K562 (cell line): ENCODE results near the gene GATA2. TPM values are rescaled to one million over a fixed set of nuclear protein-coding genes. Genes with fewer than 3 reads are reported as not detected.
A peak's percentile ranks its signal among the peaks of the same experiment; 100 is the strongest.

Source experiments
- ATAC-seq: fragments of 200-7000 bp; cut with Tn5 transposase; 3 replicates; pipeline ENCODE4 v1.9.1; 2020; ENCODE audit warnings: moderate library complexity
- BruUV-seq: library from RNA; stranded (reverse); fragments of 400-500 nt; replicated peaks from 2 replicates; lab custom pipeline; 2021; lab: Mats Ljungman, UMichigan
- CTCF ChIA-PET: fragments of 300-600 bp; formaldehyde crosslinking; extraction: SDS; loops from one replicate; lab custom pipeline; 2021; ENCODE audit warnings: low intra/inter-chr PET ratio; lab: Yijun Ruan, JAX
- POLR2A ChIA-PET: fragments of 300-600, 350-650 bp; sonication (Branson Sonifier 250); formaldehyde crosslinking; extraction: SDS; loops from one replicate; lab custom pipeline; 2021; ENCODE audit warnings: antibody characterized with exemption, inconsistent platforms; lab: Yijun Ruan, JAX
- DNase-seq, 4 experiments: peaks; one replicate each; pipeline versions ENCODE4 v3.0.0 to v3.0.0-alpha.2; 2011 to 2018; ENCODE audit warnings: low spot score in 3 of 4, mixed read lengths in 3 of 4; ENCODE audit errors: extremely low read depth in 1 of 4
- FAIRE-seq: peaks from 2 replicates; lab custom pipeline; 2011; peaks lifted over from hg19 to GRCh38; lab: Jason Lieb, UNC
- H2AFZ ChIP-seq: 2 replicates; pipeline ENCODE4 v1.6.0; 2011; ENCODE audit warnings: low read depth, low read length, control low read depth, inconsistent platforms
- H3K27ac ChIP-seq: fragments of 200-600 bp; 3 replicates; pipeline ENCODE4 v1.8.0; 2011; ENCODE audit warnings: low read depth, mild to moderate bottlenecking, control low read depth, inconsistent platforms, low read length, moderate library complexity, mixed read lengths; ENCODE audit errors: extremely low read depth
- H3K27me3 ChIP-seq, 2 experiments: fragments of 300-600 bp in 1 of 2; 2 replicates in 1 of 2; 3 replicates in 1 of 2; pipeline versions ENCODE4 v1.6.0 to v1.8.0; 2011; ENCODE audit warnings: inconsistent platforms in 2 of 2, low read length in 2 of 2, mild to moderate bottlenecking in 1 of 2, mixed read lengths in 1 of 2, moderate library complexity in 1 of 2; ENCODE audit not compliant: control insufficient read depth in 2 of 2, insufficient read depth in 2 of 2
- H3K36me3 ChIP-seq: fragments of 300-600 bp; 3 replicates; pipeline ENCODE4 v1.8.0; 2011; ENCODE audit warnings: mild to moderate bottlenecking, low read length, inconsistent platforms; ENCODE audit not compliant: control insufficient read depth, insufficient read depth
- H3K4me1 ChIP-seq, 2 experiments: fragments of 200-600 bp in 1 of 2; replicated peaks in 1 of 2; 2 replicates in 1 of 2; 3 replicates in 1 of 2; pipeline versions ENCODE4 v1.5.1 to v1.8.0; 2011; ENCODE audit warnings: inconsistent platforms in 2 of 2, low read length in 2 of 2, mild to moderate bottlenecking in 1 of 2, mixed read lengths in 1 of 2, moderate library complexity in 1 of 2; ENCODE audit not compliant: control insufficient read depth in 2 of 2, insufficient read depth in 2 of 2
- H3K4me2 ChIP-seq: 2 replicates; pipeline ENCODE4 v1.6.1; 2011; ENCODE audit warnings: low read length, control low read depth, inconsistent platforms, mixed read lengths; ENCODE audit not compliant: insufficient read depth
- H3K4me3 ChIP-seq: fragments of 200-600 bp; sonication (generic), shearing (Covaris generic); 2 replicates; pipeline ENCODE4 v1.5.1; 2016; ENCODE audit warnings: control low read depth, inconsistent platforms
- H3K79me2 ChIP-seq: fragments of 200-600 bp; 3 replicates; pipeline ENCODE4 v1.8.0; 2011; ENCODE audit warnings: low read length, inconsistent platforms; ENCODE audit not compliant: control insufficient read depth, insufficient read depth
- H3K9ac ChIP-seq, 2 experiments: 2 replicates each; pipeline versions ENCODE4 v1.6.0 to v1.6.1; 2011; ENCODE audit warnings: low read depth in 2 of 2, low read length in 2 of 2, control low read depth in 1 of 2, inconsistent platforms in 1 of 2, mild to moderate bottlenecking in 1 of 2, mixed read lengths in 1 of 2; ENCODE audit not compliant: insufficient read depth in 1 of 2
- H3K9me1 ChIP-seq: one replicate; pipeline ENCODE4 v1.6.0; 2011; ENCODE audit warnings: inconsistent platforms, mild to moderate bottlenecking, low read length, moderate library complexity; ENCODE audit not compliant: control insufficient read depth, insufficient read depth
- H3K9me3 ChIP-seq: replicated peaks from 2 replicates; pipeline ENCODE4 v1.5.1; 2011; ENCODE audit warnings: low read depth, low read length, inconsistent platforms; ENCODE audit not compliant: control insufficient read depth, insufficient read depth
- H4K20me1 ChIP-seq: replicated peaks from 2 replicates; pipeline ENCODE4 v1.6.1; 2011; ENCODE audit warnings: low read length, inconsistent platforms, mixed read lengths; ENCODE audit not compliant: control insufficient read depth, insufficient read depth
- NR2F6 ChIP-seq: fragments of 450-650 bp; formaldehyde crosslinking; IDR thresholded peaks from 2 replicates; pipeline ENCODE4 v1.4.0; 2020; ENCODE audit warnings: mild to moderate bottlenecking
- RBM25 ChIP-seq: fragments of 200-400 bp; formaldehyde crosslinking; IDR thresholded peaks from 2 replicates; pipeline ENCODE4 v1.6.1; 2018; ENCODE audit warnings: low read length, low read depth, moderate library complexity; ENCODE audit not compliant: severe bottlenecking
- SFPQ ChIP-seq: fragments of 200-400 bp; formaldehyde crosslinking; IDR thresholded peaks from 2 replicates; pipeline ENCODE4 v1.6.1; 2017; ENCODE audit warnings: mild to moderate bottlenecking, low read depth, low read length, moderate library complexity
- ZFP36 ChIP-seq: fragments of 150-350 bp; IDR thresholded peaks from 2 replicates; pipeline ENCODE4 v1.6.1; 2018; ENCODE audit warnings: low read length, low read depth; ENCODE audit not compliant: partially characterized antibody
- WGBS: fragments of 100-300 bp; shearing (Covaris generic); methylation state at CpG from one replicate; pipeline ENCODE4 v1.1.6; 2016; ENCODE audit warnings: low coverage, mixed read lengths; ENCODE audit not compliant: insufficient coverage; ENCODE audit errors: missing lambda C conversion rate; 5-methylcytosine and 5-hydroxymethylcytosine counted together
- in situ Hi-C: fragments of 300-500 bp; cut with MboI; formaldehyde crosslinking; loops from 4 replicates; pipeline ENCODE4 v1.15.0; 2018; ENCODE audit warnings: inconsistent platforms, mixed read lengths
- intact Hi-C: fragments of 100-400 bp; cut with micrococcal nuclease; formaldehyde crosslinking; loops from 2 replicates; pipeline ENCODE4 v1.14.2; 2022
- polyA plus RNA-seq, 8 experiments: library from polyadenylated mRNA; depleted of rRNA in 4 of 8; stranded (reverse) in 5 of 8; unstranded in 3 of 8; fragments of >200 nt; fragmentation: Nextera tagmentation in 2 of 8; fragmentation: Illumina TruSeq in 1 of 8; extraction: Ambion mirVana in 2 of 8; extraction: Trizol in 1 of 8; gene quantifications; 2 replicates each; pipeline versions ENCODE4 v1.2.1 to v1.2.3, GENCODE V29; 2011 to 2014; ENCODE audit warnings: inconsistent platforms in 1 of 8, missing spikeins in 1 of 8
- total RNA-seq, 7 experiments: library from RNA; depleted of rRNA in 6 of 7; stranded (reverse); fragments of >200 nt in 6 of 7; fragmentation: Illumina TruSeq in 2 of 7; extraction: Trizol in 2 of 7; gene quantifications; 2 replicates each; pipeline versions ENCODE4 v1.2.1 to v1.2.3, GENCODE V29; 2011 to 2021; ENCODE audit warnings: low replicate concordance in 1 of 7

The GATA2 gene
- total and polyA plus RNA-seq, 9 of the 15 experiments (the other 6 are each of a cell fraction or from before 2014, with no cell fraction given): 8.5 to 218 (median 50.8) TPM

GRCh38 chr3:128471720-128472119 is 21.3 kb downstream of the GATA2 start:
- POLR2A ChIA-PET: interaction anchor here (1.5 kb wide), 2 partner anchors 9 to 11 kb away, joined by 4 to 11 read pairs; no protein-coding TSS in a partner anchor
- Histone ChIP-seq H3K27me3 (peaks cover 0 to 6% of the 10 kb centered on the region in 2 experiments; a peak in 3 of 5 replicates), H4K20me1 (no peaks in the 10 kb centered on the region), H3K4me3 (no peak overlapping the region), H3K27ac (no peak overlapping the region), H3K9me1 (peaks cover 3% of the 10 kb centered on the region), H3K9me3 (no peaks in the 10 kb centered on the region), H3K36me3 (no peaks in the 10 kb centered on the region), H3K79me2 (no peaks in the 10 kb centered on the region), H2AFZ (no peak overlapping the region), H3K4me1 (peaks cover 12 to 26% of the 10 kb centered on the region in 2 experiments; a peak in 4 of 5 replicates), H3K9ac (no peak overlapping the region), H3K4me2 (no peak overlapping the region)
- in situ Hi-C loops: no loop called here
- no TSS peak for BruUV-seq
- FAIRE-seq: no peak
- 35% methylated on average over 3 of the region's 3 CpGs for WGBS
- CTCF ChIA-PET: no interaction called here
- TF ChIP-seq SFPQ: no peak
- TF ChIP-seq NR2F6 (CRISPR knock-in tag): no peak
- peak; percentile 10 for TF ChIP-seq RBM25
- peak; percentile 23 for TF ChIP-seq ZFP36
- intact Hi-C loops: no loop called here
- no peak for DNase-seq
- ATAC-seq: no peak
